ENCODE data around the gene FOXQ1. TPM values are rescaled to one million over a fixed set of nuclear protein-coding genes. Genes with fewer than 3 reads are reported as not detected.

Gene FOXQ1
- polyA plus RNA-seq, 1 of the 3 experiments (the other 2 are of a cell fraction) = not detected

GRCh38 chr6:1306133-1306532, 5.8 kb upstream of the FOXQ1 start:
- Histone ChIP-seq H2AFZ (ENCODE audit: low read depth) (no peak overlapping the region), H4K20me1 (ENCODE audit: insufficient read depth) (no peaks in the 10 kb centered on the region), H3K9me2 (no peaks in the 10 kb centered on the region), H3K36me3 (replicated peaks in 1 of 2; ENCODE audit: control insufficient read depth in 1 of 2, insufficient read depth in 2 of 2, low read length in 1 of 2) (no peaks in the 10 kb centered on the region), H3K4me1 (ENCODE audit: control insufficient read depth in 1 of 2, insufficient read depth in 2 of 2, low read depth in 1 of 2, low read length in 1 of 2) (no peaks in the 10 kb centered on the region), H3K9me3 (no peaks in the 10 kb centered on the region), H3K79me2 (ENCODE audit: insufficient read depth) (no peaks in the 10 kb centered on the region), H3K4me3 (ENCODE audit: low read depth in 2 of 2, low read length in 1 of 2) (no peak overlapping the region), H3K9ac (no peak overlapping the region), H3F3A (replicated peaks; ENCODE audit: insufficient read depth) (no peaks in the 10 kb centered on the region), H3K27me3 (ENCODE audit: insufficient read depth) (peaks cover 27% of the 10 kb centered on the region), H3K27ac (ENCODE audit: low read depth in 2 of 2, low read length in 1 of 2) (no peak overlapping the region), H3K4me2 (no peak overlapping the region)
- CTCF ChIA-PET = no interaction called here
- DNase-seq = no peak
- whole genome bisulfite sequencing (ENCODE audit: low lambda C conversion rate) = 10% methylated on average over 2 of the region's 2 CpGs
- TF ChIP-seq TAF1 (IDR thresholded peaks at IDR 0.05; ENCODE audit: borderline replicate concordance, low read depth, low read length) (no peak), CTCF (IDR thresholded peaks at IDR 0.05) (no peak), ZBTB33 (IDR thresholded peaks at IDR 0.05; ENCODE audit: borderline replicate concordance, low read depth) (no peak), NRF1 (IDR thresholded peaks at IDR 0.05; ENCODE audit: low read depth, low read length) (no peak), EZH2phosphoT487 (IDR thresholded peaks at IDR 0.05; ENCODE audit: borderline replicate concordance, low read depth) (no peak), RFX5 (IDR thresholded peaks at IDR 0.05; ENCODE audit: low read length) (no peak), FOXM1 (IDR thresholded peaks at IDR 0.05; ENCODE audit: low read depth) (no peak), JUND (IDR thresholded peaks at IDR 0.05) (no peak), SIN3A (IDR thresholded peaks at IDR 0.05; ENCODE audit: borderline replicate concordance, low read depth, low read length) (no peak), USF1 (IDR thresholded peaks at IDR 0.05; ENCODE audit: borderline replicate concordance, low read depth) (no peak), RCOR1 (IDR thresholded peaks at IDR 0.05; ENCODE audit: low read length) (no peak), IRF3 (IDR thresholded peaks at IDR 0.05; ENCODE audit: low read depth, low read length) (no peak), ELF1 (IDR thresholded peaks at IDR 0.05) (no peak), GATA2 (CRISPR knock-in tag; IDR thresholded peaks at IDR 0.05) (no peak), YY1 (IDR thresholded peaks at IDR 0.05; ENCODE audit: low read depth) (no peak), TEAD4 (IDR thresholded peaks at IDR 0.05; ENCODE audit: borderline replicate concordance, insufficient read depth) (no peak), EP300 (IDR thresholded peaks at IDR 0.05; ENCODE audit: borderline replicate concordance in 1 of 2, low read depth in 1 of 2, low read length in 1 of 2) (no peak), SMC3 (IDR thresholded peaks at IDR 0.05; ENCODE audit: low read depth, low read length) (no peak), RAD21 (IDR thresholded peaks at IDR 0.05; ENCODE audit: low read length) (no peak), MXI1 (IDR thresholded peaks at IDR 0.05; ENCODE audit: low read depth, low read length) (no peak)
- POLR2A ChIA-PET = no interaction called here

Measured in SK-N-SH (cell line).